Lung microvascular endothelial cell (primary cell): Measurements from ENCODE around the gene EPHA10. TPM values are rescaled to one million over a fixed set of nuclear protein-coding genes. Genes with fewer than 3 reads are reported as not detected.

Experiments
- DNase-seq, 2 donors: peaks; one replicate each; pipeline versions ENCODE4 v3.0.0 to v3.0.0-alpha.2; 2010; ENCODE audit warnings: low read depth in 2 of 2
- total RNA-seq: library from RNA; depleted of rRNA; stranded (reverse); fragments of >200 nt; gene quantifications from 2 replicates; pipeline ENCODE4 v1.2.1, GENCODE V29; 2014

EPHA10 gene
- not detected in 2 replicates for total RNA-seq

GRCh38 chr1:37764888-37765441 lies at the start of gene EPHA10:
Gene EPHA10, minus strand, starts transcription at chr1:37765120. Its CDS starts 54 bp downstream, at chr1:37765066.
- no peak for DNase-seq

DNA sequence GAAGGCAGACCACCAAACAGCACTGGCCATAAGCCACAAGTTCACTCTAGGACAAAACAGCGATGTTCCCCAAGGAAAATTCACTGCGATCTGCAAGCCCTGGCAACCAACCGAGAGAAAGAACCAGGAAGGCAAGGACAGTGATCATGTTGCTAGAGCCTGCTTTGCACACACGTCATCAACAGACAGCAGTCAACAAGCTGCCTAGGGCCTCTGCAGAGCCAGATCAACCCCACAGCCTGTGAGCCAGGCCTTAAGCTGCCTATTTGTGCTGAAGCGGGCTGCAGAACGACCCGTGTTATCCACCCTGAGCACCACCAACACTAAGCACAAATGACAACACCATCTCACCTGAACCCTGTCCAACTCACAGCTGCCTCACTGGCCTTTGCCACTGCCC lies 49.3 kb upstream of the EPHA10 start:
- no peak for DNase-seq

DNA sequence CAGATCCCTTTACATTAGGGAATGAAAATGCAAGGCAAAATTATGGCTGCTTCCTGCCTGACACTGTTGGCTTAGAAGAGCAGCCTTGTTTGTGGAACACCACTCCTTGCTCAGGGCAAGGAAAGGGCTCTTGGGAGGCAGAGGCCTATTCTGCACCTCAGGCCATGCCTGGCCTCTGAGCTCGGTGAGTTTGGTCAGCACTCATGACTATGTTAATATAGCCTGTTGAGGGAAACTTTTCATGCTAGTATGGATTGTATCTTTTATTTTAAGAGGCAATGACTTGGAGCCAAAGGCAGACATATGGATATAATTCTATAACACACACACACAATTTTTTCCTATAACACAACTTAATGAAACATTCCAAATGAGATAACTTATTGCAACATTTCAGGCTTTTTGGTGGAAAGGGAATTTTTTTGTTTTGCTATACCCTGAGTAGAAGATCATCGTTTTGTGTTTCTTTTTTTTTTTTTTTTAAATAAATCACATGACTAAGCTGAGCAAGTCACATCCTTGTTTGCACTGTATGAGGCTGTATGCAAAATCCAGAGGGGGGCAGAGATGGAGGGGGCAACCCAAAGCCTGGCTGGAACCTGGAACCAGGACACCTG lies 48.7 kb upstream of the EPHA10 start:
- no peak for DNase-seq

DNA sequence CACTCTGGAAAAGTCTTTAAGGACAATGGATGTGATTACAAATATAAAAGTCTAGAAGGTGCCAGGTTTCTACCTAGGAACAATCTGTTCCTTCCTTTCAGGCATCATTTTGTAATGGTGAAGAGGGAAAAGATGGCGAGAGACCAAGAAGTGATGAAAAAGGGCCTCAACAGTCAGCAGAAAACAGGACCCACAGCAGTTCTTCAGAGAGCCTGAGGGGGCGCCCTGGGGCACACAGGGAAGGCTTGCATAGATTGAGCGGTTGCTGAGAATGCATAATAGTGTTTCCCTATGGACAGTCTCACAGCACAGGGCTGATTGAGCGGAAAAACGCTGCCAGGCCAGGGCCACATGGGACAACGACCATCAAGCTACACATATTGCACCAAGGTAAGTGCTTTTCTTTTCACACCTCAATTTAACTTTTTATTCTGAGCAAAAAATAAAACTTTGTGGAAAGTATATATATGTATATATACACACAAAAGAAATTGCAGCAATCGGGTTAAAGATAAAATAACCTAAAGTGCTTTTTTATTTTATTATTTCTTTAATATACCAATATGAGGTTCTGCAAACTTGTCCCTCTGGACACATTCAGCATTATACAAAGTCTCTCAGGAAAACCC lies 46.2 kb upstream of the EPHA10 start:
- DNase-seq: peak; percentile 82 to 91

DNA sequence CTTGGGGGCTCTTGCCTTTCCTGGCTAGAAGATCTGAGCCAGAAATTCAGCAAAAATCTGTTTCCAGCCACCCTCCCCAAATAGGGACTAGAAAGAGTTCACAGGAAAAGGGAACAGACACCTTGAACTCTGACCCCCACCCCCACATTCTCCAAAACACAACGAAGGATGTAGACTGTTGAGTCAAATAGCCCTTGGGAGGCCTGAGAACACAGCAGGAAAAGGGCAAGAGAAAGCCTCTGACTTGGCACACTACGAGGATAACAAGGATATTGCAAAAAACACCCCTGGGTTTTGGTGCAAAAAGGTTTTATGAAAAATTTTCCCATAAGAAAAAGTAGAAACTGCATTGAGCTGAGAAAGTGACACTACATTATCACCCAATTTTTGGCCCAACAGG lies 45.0 kb upstream of the EPHA10 start:
- DNase-seq: no peak

DNA sequence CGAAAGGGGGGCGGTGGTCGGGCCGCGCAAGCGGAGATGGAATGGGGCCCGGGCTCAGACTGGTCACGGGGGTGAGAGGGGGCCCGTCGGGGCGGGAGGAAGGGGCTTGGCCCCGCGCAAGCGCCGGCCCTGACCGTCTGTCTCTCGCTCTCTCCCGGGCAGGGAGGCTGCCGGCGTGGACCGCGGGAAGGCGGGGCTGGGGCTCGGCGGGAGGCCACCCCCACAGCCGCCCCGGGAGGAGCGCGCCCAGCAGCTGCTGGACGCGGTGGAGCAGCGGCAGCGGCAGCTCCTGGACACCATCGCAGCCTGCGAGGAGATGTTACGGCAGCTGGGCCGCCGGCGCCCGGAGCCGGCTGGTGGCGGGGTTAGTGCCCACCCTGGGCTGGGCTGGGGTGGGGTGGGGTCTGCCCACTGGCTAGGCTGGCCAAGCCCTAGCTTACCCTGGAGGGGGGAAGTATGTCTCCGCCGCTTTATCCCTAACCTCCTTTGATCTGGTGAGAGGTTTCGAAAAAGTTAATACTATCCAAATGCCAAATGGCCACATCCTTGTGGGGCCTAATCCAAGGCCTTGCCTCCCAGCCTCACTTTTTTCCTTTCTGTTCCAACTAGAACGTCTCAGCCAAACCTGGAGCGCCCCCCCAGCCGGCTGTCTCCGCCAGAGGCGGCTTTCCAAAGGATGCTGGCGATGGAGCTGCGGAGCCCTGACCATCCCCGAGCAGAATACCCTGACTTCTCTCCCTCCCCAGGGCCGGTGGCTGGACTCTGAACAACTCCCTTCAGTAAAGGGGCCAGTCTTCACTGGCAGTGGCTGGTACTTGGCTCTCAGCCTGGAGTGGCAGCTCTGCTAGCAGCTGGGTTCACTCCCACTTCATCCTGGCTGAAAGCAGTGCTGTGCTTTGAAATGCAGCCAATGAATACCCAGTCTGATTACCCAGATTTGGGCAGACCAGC lies 43.7 kb upstream of the EPHA10 start:
- peak; percentile 81 to 83 for DNase-seq

DNA sequence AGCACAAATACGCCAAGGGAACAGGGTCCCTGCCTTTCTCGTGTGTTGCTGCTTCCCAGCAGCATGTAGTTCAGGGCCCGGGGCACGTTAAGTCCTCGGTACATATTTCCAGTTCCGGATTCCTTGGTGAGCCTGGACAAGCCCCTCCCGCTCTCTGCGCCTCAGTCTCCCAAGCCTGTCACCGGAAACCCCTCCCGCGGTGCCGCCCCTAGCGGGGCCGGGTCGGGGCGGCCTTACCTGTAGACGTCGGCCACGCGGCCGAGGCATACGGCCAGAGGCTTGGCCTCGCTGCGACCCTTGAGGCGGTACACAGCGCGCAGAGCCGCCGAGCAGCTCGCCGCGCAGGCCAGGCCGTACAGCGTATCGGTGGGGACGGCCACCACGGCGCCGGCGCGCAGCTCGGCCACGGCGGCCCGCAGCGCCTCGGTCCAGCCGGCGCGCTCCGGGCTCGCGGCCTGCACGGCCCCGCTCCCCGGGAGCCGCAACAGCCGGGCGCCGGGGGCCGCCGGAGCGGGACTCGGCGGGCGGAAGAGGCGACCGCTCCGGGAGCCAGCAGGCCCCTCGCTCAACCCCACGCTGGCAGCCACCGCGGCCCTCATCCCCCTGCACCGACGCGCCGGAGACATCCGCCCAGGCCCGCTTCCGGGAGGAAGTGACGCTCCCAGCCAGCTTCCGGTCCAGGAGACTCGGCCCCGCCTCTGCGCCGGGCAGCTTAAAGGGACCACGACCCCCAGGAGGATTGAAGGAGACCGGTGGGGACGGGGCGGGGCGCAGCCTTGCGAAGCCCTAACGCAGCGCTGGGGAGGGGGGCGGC lies 42.8 kb upstream of the EPHA10 start, which contains the start of the genes C1orf122 and YRDC:
TSS of gene C1orf122 (plus strand) at position 236 of the 814 bp plus-strand sequence. CDS start 615 bp downstream, outside the sequence.
TSS of gene YRDC (minus strand) at position 654 of the 814 bp plus-strand sequence. CDS start at position 626, 28 bp downstream.
- DNase-seq: peak; percentile 96

GRCh38 chr1:37807220-37807554 lies 42.3 kb upstream of the EPHA10 start:
- DNase-seq: no peak

DNA sequence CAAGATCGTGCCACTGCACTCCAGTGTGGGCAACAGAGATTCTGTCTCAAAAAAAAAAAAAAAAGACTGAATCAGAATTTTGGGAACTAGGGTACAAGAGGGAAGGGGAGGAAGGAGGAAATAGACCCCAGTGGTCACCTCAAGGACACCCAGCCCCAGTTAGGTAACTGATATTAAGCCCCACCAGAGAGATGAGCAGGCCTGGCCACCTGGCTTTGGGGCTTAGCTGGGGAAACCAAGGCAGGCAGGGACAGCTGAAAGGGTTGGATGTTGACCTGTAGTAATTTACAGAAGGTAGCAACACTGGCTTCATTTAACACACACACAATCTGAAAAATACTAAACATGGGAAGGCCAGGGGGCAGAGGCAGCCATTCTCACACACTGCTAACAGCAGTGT lies 37.5 kb upstream of the EPHA10 start:
- DNase-seq: no peak

DNA sequence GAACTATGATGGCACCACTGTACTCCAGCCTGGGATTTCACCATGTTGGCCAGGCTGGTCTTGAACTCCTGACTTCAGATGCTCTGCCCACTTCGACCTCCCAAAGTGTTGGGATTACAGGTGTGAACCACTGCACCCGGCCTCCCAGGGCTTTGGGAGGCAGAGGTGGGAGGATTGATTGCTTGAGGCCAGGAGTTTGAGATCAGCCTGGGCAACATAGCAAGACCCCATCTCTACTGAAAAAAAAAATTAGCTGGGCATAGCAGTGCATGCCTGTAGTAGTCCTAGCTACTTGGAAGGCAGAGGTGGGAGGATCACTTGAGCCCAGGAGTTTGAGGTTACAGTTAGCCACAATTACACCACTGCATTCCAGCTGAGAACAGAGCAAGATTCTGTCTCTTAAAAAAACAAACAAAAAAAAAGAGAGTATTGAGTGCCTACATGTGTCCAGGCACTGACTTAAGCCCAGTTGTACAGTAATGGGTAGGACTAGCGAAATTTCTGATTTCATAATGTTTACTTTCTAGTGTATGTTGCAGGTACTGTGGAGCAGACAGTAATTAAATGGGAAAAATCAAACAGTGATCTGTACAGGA lies 32.9 kb upstream of the EPHA10 start:
- DNase-seq: no peak

DNA sequence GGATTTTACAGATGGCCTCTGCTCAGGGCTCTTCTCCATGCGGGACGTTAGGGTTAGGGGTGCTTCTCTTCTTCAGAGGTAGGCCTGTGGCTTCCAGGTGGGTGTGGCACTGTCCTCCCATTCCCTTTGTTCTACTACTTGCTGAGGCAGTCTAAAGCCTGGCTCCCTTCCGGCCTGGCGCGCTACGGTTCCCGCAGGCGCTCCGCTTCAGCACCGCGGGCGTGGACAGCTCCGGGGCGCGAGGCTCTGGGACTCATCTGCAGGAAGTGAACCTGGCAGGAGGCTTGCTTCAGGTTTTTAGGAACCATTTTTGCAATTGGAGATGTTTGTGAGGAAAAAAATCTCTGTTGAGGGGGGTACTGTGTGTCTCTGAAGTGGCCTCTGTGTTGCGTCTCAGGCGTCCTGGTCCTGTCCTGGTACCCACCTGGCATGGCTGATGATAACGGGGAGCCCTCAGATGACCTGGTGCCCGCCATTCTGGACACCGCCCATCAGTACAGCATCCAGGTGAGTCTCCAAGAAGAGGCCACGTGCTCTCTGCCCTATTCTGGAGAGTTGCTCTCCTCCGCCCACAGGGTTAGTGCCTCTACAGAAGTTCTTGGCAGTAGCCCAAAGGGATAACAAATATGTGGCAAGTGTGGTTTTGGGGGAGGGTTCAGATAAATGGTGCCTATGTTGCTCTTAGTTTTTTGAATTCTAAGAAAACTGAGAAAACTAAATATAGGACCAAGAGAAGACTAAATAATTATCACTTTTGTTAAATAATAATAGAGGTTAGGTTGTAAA lies 30.6 kb upstream of the EPHA10 start:
- peak; percentile 49 to 54 for DNase-seq

GRCh38 chr1:37794372-37795339 lies 29.7 kb upstream of the EPHA10 start:
- DNase-seq: no peak

GRCh38 chr1:37793773-37794371 lies 29.0 kb upstream of the EPHA10 start, which contains the start of gene MANEAL:
Gene MANEAL, plus strand, starts transcription at chr1:37793847. Its CDS starts 336 bp downstream, at chr1:37794183.
- peak; percentile 62 to 67 for DNase-seq

DNA sequence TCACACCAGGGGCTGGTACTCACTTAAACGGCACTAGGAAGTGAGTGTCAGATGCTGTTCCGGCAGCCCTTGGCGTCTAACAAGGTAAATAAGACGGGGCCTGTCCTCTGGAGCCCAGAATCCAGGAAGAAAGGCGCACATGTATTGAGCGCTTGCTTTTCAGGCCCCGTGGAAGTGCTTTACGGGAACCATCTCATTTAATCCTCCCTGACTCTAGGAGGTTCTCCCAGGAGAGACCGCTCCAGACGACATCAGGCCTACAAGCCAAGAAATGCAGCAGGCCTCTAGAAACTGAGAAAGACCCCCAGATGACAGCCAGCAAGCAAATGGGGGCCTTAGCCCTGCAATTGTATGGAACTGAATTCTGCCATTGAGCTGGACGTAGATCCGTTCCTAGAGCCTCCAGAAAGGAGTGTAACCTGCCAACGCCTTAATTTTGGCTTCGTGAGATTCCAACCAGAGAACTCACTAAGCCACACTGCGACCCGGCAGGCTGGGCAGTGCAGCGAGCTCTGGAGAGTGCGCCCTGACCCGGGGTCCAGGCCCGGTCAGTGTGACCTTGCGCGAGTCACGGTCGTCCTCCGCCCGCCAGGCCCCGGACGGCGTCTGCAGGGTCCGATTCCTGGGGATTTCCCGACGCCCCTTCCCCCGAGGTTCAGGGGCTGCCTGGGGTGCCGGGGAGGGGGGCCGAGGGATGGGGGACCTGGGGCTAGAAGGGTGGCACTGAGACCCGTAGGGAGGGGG lies 28.2 kb upstream of the EPHA10 start:
- no peak for DNase-seq

GRCh38 chr1:37782491-37782890 lies 17.6 kb upstream of the EPHA10 start:
- no peak for DNase-seq

GRCh38 chr1:37778654-37779053 lies 13.7 kb upstream of the EPHA10 start:
- DNase-seq: no peak

GRCh38 chr1:37776946-37777516 lies 12.1 kb upstream of the EPHA10 start:
- DNase-seq: no peak
